ENCODE measurements around the gene HOXA3.

Gene HOXA3

GRCh38 chr7:27189295-27189996, 37.1 kb upstream of the HOXA3 start:
- peak; percentile 58 for DNase-seq

GRCh38 chr7:27188386-27189294, 36.3 kb upstream of the HOXA3 start:
- DNase-seq, result peak; percentile 58

GRCh38 chr7:27187475-27188385, 35.3 kb upstream of the HOXA3 start:
- DNase-seq, result no peak

- DNase-seq, result no peak
These were observed 34.5 kb upstream of the HOXA3 start for GRCh38 chr7:27186668-27187474.

GRCh38 chr7:27185854-27186667, 33.7 kb upstream of the HOXA3 start:
- peak; percentile 67 for DNase-seq

- peak; percentile 82 for DNase-seq
These were observed 32.9 kb upstream of the HOXA3 start, which contains the start of gene HOXA11 for GRCh38 chr7:27185013-27185853. TSS of gene HOXA11 (minus strand) at chr7:27185232. CDS start at chr7:27185144, 88 bp downstream.

GRCh38 chr7:27184337-27185012, 32.1 kb upstream of the HOXA3 start:
- DNase-seq, result peak; percentile 78

- DNase-seq, result peak; percentile 73
These were observed 31.4 kb upstream of the HOXA3 start for GRCh38 chr7:27183682-27184336.

GRCh38 chr7:27182861-27183681, 30.7 kb upstream of the HOXA3 start:
- peak; percentile 70 for DNase-seq

- no peak for DNase-seq
These were observed 30.0 kb upstream of the HOXA3 start for GRCh38 chr7:27182285-27182841.

GRCh38 chr7:27181795-27182275, 29.5 kb upstream of the HOXA3 start:
- DNase-seq, result no peak

- DNase-seq, result no peak
These were observed 28.3 kb upstream of the HOXA3 start for GRCh38 chr7:27180431-27181420.

GRCh38 chr7:27179503-27180430, 27.4 kb upstream of the HOXA3 start:
- DNase-seq, result peak; percentile 92

GRCh38 chr7:27179030-27179429, 26.6 kb upstream of the HOXA3 start:
- no peak for DNase-seq

GRCh38 chr7:27178366-27178765, 26.0 kb upstream of the HOXA3 start:
- DNase-seq, result no peak
